Measurements from ENCODE around the gene ZNF747.

ZNF747 gene

GRCh38 chr16:30515275-30515674 is 19.4 kb downstream of the ZNF747 start:
- DNase-seq (ENCODE audit: low spot score) = no peak

- DNase-seq (ENCODE audit: low spot score) = no peak
Observed at GRCh38 chr16:30511509-30511908, 23.1 kb downstream of the ZNF747 start.

- no peak for DNase-seq (ENCODE audit: low spot score)
Observed at GRCh38 chr16:30510376-30510938, 24.2 kb downstream of the ZNF747 start.

GRCh38 chr16:30509081-30509765 is 25.4 kb downstream of the ZNF747 start:
- DNase-seq (ENCODE audit: low spot score) = no peak

- no peak for DNase-seq (ENCODE audit: low spot score)
Observed at GRCh38 chr16:30503403-30504296, 31.0 kb downstream of the ZNF747 start.

GRCh38 chr16:30499284-30499683 is 35.4 kb downstream of the ZNF747 start:
- DNase-seq (ENCODE audit: low spot score) = no peak

- DNase-seq (ENCODE audit: low spot score) = no peak
Observed at GRCh38 chr16:30494709-30495108, 39.9 kb downstream of the ZNF747 start.

GRCh38 chr16:30493941-30494488 is 40.6 kb downstream of the ZNF747 start:
- DNase-seq (ENCODE audit: low spot score) = peak; percentile 11

GRCh38 chr16:30491744-30492308 is 42.8 kb downstream of the ZNF747 start:
- DNase-seq (ENCODE audit: low spot score) = no peak

- no peak for DNase-seq (ENCODE audit: low spot score)
Observed at GRCh38 chr16:30491229-30491628, 43.4 kb downstream of the ZNF747 start.

- DNase-seq (ENCODE audit: low spot score) = no peak
Observed at GRCh38 chr16:30490210-30490609, 44.4 kb downstream of the ZNF747 start.

GRCh38 chr16:30488764-30489605 is 45.7 kb downstream of the ZNF747 start:
- peak; percentile 52 for DNase-seq (ENCODE audit: low spot score)

GRCh38 chr16:30485818-30486436 is 48.7 kb downstream of the ZNF747 start:
- DNase-seq (ENCODE audit: low spot score) = no peak

GRCh38 chr16:30484887-30485286 is 49.8 kb downstream of the ZNF747 start:
- no peak for DNase-seq (ENCODE audit: low spot score)

- no peak for DNase-seq (ENCODE audit: low spot score)
Observed at GRCh38 chr16:30482366-30482765, 52.3 kb downstream of the ZNF747 start.

GRCh38 chr16:30481381-30481780 is 53.3 kb downstream of the ZNF747 start:
- DNase-seq (ENCODE audit: low spot score) = no peak

Measured in iPS-NIHi11 (cell line).